Esophagus muscularis mucosa (tissue), 4 donors: Measurements from ENCODE around the gene EDARADD. TPM values are rescaled to one million over a fixed set of nuclear protein-coding genes. Genes with fewer than 3 reads are reported as not detected.

ENCODE experiments used
- DNase-seq: peaks from one replicate; pipeline ENCODE4 v3.0.0-alpha.2; 2017; ENCODE audit errors: extremely low spot score
- H3K27ac ChIP-seq, 4 donors: fragments of 200-600 bp; sonication (generic); replicated peaks in 1 of 4; 1 replicate in 3 of 4; 2 replicates in 1 of 4; pipeline ENCODE4 v1.5.1; 2016 to 2019; ENCODE audit warnings: mild to moderate bottlenecking in 1 of 4
- H3K27me3 ChIP-seq, 4 donors: fragments of 200-600 bp; sonication (generic); one replicate each; pipeline versions ENCODE4 v1.5.1 to v1.6.0; 2016 to 2019
- H3K36me3 ChIP-seq, 4 donors: fragments of 200-600 bp; sonication (generic); one replicate each; pipeline ENCODE4 v1.5.1; 2016 to 2019
- H3K4me1 ChIP-seq, 4 donors: fragments of 200-600 bp; sonication (generic); one replicate each; pipeline ENCODE4 v1.5.1; 2016 to 2019
- H3K4me3 ChIP-seq, 4 donors: fragments of 200-600 bp; sonication (generic); 1 replicate in 2 of 4; 2 replicates in 2 of 4; pipeline ENCODE4 v1.5.1; 2016 to 2019; ENCODE audit warnings: mild to moderate bottlenecking in 4 of 4, moderate library complexity in 1 of 4
- H3K9me3 ChIP-seq, 4 donors: fragments of 200-600 bp; sonication (generic); 1 replicate in 3 of 4; 2 replicates in 1 of 4; pipeline ENCODE4 v1.5.1; 2016 to 2019
- EP300 ChIP-seq: sonication (generic); formaldehyde crosslinking; IDR thresholded peaks from one replicate; pipeline ENCODE4 v1.6.1; 2017; ENCODE audit warnings: antibody characterized with exemption
- POLR2A ChIP-seq: fragments of 450-650 bp; IDR thresholded peaks from one replicate; pipeline ENCODE4 v1.6.1; 2017; ENCODE audit warnings: antibody characterized with exemption, moderate library complexity, mild to moderate bottlenecking, low read depth
- POLR2AphosphoS5 ChIP-seq, 2 donors: sonication (generic); formaldehyde crosslinking; IDR thresholded peaks; one replicate each; pipeline ENCODE4 v1.6.1; 2017; ENCODE audit warnings: antibody characterized with exemption in 2 of 2
- WGBS: methylation state at CpG from one replicate; pipeline ENCODE4 v1.1.5; 2018; 5-methylcytosine and 5-hydroxymethylcytosine counted together
- intact Hi-C: fragments of 100-400 bp; cut with DNase I; formaldehyde crosslinking; loops from one replicate; pipeline ENCODE4 v1.15.1; 2023
- total RNA-seq, 4 donors: library from RNA; depleted of rRNA; stranded (reverse); fragments of >200 nt; gene quantifications; one replicate each; pipeline versions ENCODE4 v1.1.0 to v1.2.1, GENCODE V29; 2016
- TF ChIP-seq, protein P1 (sequence below), 3 experiments: fragments of 200-600 bp in 2 of 3; fragments of 450-650 bp in 1 of 3; sonication (generic) in 2 of 3; IDR thresholded peaks; one replicate each; pipeline ENCODE4 v1.5.1; 2017 to 2019; ENCODE audit warnings: antibody characterized with exemption in 3 of 3, mild to moderate bottlenecking in 2 of 3, moderate library complexity in 1 of 3

The EDARADD gene
- total RNA-seq, 4 donors from 2014 or later: 0.66 to 1.6 TPM; not detected in 2

DNA sequence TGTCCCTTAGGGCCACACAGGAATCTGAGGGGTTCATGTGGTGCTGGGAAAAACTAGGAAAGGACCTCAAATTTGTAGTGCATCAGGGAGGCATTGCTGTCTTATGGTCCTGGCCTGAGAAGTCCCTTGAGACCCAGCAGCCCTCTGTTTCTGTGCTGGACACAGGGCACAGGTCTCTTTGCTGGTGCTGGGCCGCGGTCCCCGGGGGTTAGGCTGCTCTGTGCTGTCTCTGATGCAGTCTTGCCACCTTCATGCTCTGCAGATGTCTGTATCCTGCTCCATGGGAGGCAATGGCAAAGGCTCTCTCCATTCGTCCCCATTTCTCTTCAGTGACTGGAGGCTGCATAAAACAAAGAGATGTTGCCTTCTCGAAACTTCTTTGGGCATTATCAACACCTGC lies 13.0 kb downstream of the EDARADD start:
- no peak overlapping the region for H3K4me3 ChIP-seq
- no peaks in the 10 kb centered on the region for H3K36me3 ChIP-seq
- no peak for TF ChIP-seq POLR2A
- no peak for TF ChIP-seq EP300
- TF ChIP-seq POLR2AphosphoS5 (IDR thresholded peaks at IDR 0.05): no peak
- TF ChIP-seq, protein P1, sequence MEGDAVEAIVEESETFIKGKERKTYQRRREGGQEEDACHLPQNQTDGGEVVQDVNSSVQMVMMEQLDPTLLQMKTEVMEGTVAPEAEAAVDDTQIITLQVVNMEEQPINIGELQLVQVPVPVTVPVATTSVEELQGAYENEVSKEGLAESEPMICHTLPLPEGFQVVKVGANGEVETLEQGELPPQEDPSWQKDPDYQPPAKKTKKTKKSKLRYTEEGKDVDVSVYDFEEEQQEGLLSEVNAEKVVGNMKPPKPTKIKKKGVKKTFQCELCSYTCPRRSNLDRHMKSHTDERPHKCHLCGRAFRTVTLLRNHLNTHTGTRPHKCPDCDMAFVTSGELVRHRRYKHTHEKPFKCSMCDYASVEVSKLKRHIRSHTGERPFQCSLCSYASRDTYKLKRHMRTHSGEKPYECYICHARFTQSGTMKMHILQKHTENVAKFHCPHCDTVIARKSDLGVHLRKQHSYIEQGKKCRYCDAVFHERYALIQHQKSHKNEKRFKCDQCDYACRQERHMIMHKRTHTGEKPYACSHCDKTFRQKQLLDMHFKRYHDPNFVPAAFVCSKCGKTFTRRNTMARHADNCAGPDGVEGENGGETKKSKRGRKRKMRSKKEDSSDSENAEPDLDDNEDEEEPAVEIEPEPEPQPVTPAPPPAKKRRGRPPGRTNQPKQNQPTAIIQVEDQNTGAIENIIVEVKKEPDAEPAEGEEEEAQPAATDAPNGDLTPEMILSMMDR (IDR thresholded peaks at IDR 0.05): no peak
- H3K27ac ChIP-seq: no peak overlapping the region
- DNase-seq: no peak
- H3K27me3 ChIP-seq: no peaks in the 10 kb centered on the region
- no peaks in the 10 kb centered on the region for H3K9me3 ChIP-seq
- intact Hi-C loops: no loop called here
- WGBS: 93% methylated on average over 3 of the region's 5 CpGs
- H3K4me1 ChIP-seq: no peaks in the 10 kb centered on the region

- intact Hi-C loops: no loop called here
- no peak for TF ChIP-seq POLR2A
- TF ChIP-seq, protein P1 (IDR thresholded peaks at IDR 0.05): no peak
- no peak for TF ChIP-seq POLR2AphosphoS5 (IDR thresholded peaks at IDR 0.05)
- TF ChIP-seq EP300: no peak
- Histone ChIP-seq H3K9me3 (no peaks in the 10 kb centered on the region), H3K36me3 (no peaks in the 10 kb centered on the region), H3K4me1 (no peaks in the 10 kb centered on the region), H3K4me3 (no peak overlapping the region), H3K27ac (no peak overlapping the region), H3K27me3 (no peaks in the 10 kb centered on the region)
- 32% methylated on average over 3 of the region's 3 CpGs for WGBS
- no peak for DNase-seq
These were observed 19.6 kb downstream of the EDARADD start for GRCh38 chr1:236413688-236414087.

GRCh38 chr1:236416165-236416564 lies 22.1 kb downstream of the EDARADD start:
- no peaks in the 10 kb centered on the region for H3K4me1 ChIP-seq
- no peaks in the 10 kb centered on the region for H3K27me3 ChIP-seq
- H3K9me3 ChIP-seq: no peaks in the 10 kb centered on the region
- H3K4me3 ChIP-seq: no peak overlapping the region
- WGBS: 72% methylated on average over 6 of the region's 6 CpGs
- no peak for DNase-seq
- TF ChIP-seq POLR2AphosphoS5 (IDR thresholded peaks at IDR 0.05) (no peak), EP300 (no peak), POLR2A (no peak)
- TF ChIP-seq, protein P1 (IDR thresholded peaks at IDR 0.05): no peak
- H3K27ac ChIP-seq: no peak overlapping the region
- H3K36me3 ChIP-seq: no peaks in the 10 kb centered on the region
- intact Hi-C loops: no loop called here

- Histone ChIP-seq H3K4me3 (no peak overlapping the region), H3K4me1 (no peaks in the 10 kb centered on the region), H3K27me3 (no peaks in the 10 kb centered on the region), H3K36me3 (no peaks in the 10 kb centered on the region), H3K9me3 (no peaks in the 10 kb centered on the region), H3K27ac (no peak overlapping the region)
- intact Hi-C loops: no loop called here
- TF ChIP-seq, protein P1 (IDR thresholded peaks at IDR 0.05): no peak
- no peak for TF ChIP-seq EP300
- TF ChIP-seq POLR2AphosphoS5 (IDR thresholded peaks at IDR 0.05): no peak
- no peak for TF ChIP-seq POLR2A
- 84% methylated on average over 3 of the region's 3 CpGs for WGBS
- DNase-seq: no peak
These were observed 23.2 kb downstream of the EDARADD start for GRCh38 chr1:236417336-236417735.

DNA sequence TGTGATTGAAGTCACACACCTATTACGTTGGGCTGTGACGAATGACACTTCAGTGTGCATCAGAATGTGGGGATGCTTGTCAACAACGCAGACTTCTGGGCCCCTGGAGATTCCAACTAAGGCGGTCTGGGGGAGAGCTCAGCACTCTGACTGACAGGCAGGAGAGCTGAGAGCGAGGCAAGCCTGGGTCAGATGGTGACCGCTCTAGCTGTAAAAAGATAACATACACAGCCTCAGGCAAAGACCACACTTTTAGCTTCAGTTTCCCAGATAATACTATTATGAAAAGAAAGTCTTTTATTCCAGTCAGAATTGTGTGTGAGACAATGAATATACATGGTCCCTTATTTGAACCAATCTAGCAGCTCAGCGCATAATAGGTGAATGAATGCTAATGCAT lies 25.4 kb downstream of the EDARADD start:
- H3K4me3 ChIP-seq: no peak overlapping the region
- H3K27me3 ChIP-seq: no peaks in the 10 kb centered on the region
- no peak for TF ChIP-seq POLR2AphosphoS5 (IDR thresholded peaks at IDR 0.05)
- no peak for TF ChIP-seq EP300
- no peak for TF ChIP-seq POLR2A
- TF ChIP-seq, protein P1 (IDR thresholded peaks at IDR 0.05): no peak
- H3K36me3 ChIP-seq: no peaks in the 10 kb centered on the region
- H3K9me3 ChIP-seq: no peaks in the 10 kb centered on the region
- 85% methylated on average over 7 of the region's 7 CpGs for WGBS
- H3K27ac ChIP-seq: no peak overlapping the region
- H3K4me1 ChIP-seq: no peaks in the 10 kb centered on the region
- DNase-seq: no peak
- intact Hi-C loops: no loop called here
